HepG2 (cell line): ENCODE measurements around the gene PPP1R18. TPM values are rescaled to one million over a fixed set of nuclear protein-coding genes. Genes with fewer than 3 reads are reported as not detected.
A peak's percentile ranks its signal among the peaks of the same experiment; 100 is the strongest.

Experiments
- ARNTL ChIP-seq: sonication (generic); formaldehyde crosslinking; IDR thresholded peaks from 2 replicates; pipeline ENCODE4 v1.4.0; 2020; ENCODE audit warnings: mild to moderate bottlenecking, missing genetic modification reagents
- CREB1 ChIP-seq, 2 experiments: fragments of 450-650 bp in 1 of 2; IDR thresholded peaks; 2 replicates each; pipeline ENCODE4 v1.6.1; 2016 to 2017; ENCODE audit warnings: control low read depth in 1 of 2, mild to moderate bottlenecking in 1 of 2, missing compliant biosample characterization in 1 of 2, missing genetic modification characterization in 1 of 2
- DRAP1 ChIP-seq: IDR thresholded peaks from 2 replicates; pipeline ENCODE4 v1.6.1; 2016; ENCODE audit warnings: missing genetic modification reagents, missing compliant biosample characterization
- MEIS2 ChIP-seq: sonication (generic); formaldehyde crosslinking; IDR thresholded peaks from 2 replicates; pipeline ENCODE4 v1.9.0; 2021; ENCODE audit warnings: mild to moderate bottlenecking, missing genetic modification reagents
- PHF5A ChIP-seq: IDR thresholded peaks from one replicate; pipeline ENCODE4 v1.6.1; 2018; ENCODE audit warnings: low read depth, missing genetic modification reagents; ENCODE audit not compliant: unreplicated experiment
- POLR2G ChIP-seq: fragments of 200-400 bp; formaldehyde crosslinking; IDR thresholded peaks from 2 replicates; pipeline ENCODE4 v1.6.1; 2018; ENCODE audit warnings: mild to moderate bottlenecking, low read depth, low read length, moderate library complexity
- PRDM15 ChIP-seq: sonication (generic); formaldehyde crosslinking; IDR thresholded peaks from 2 replicates; pipeline ENCODE4 v1.4.0; 2020; ENCODE audit warnings: missing genetic modification reagents
- RFXAP ChIP-seq: sonication (generic); formaldehyde crosslinking; IDR thresholded peaks from 2 replicates; pipeline ENCODE4 v1.4.0; 2020; ENCODE audit warnings: missing genetic modification reagents, borderline replicate concordance
- SKI ChIP-seq: fragments of 450-650 bp; IDR thresholded peaks from one replicate; pipeline ENCODE4 v1.6.1; 2018; ENCODE audit warnings: mild to moderate bottlenecking; ENCODE audit not compliant: partially characterized antibody
- TBP ChIP-seq: sonication (generic); formaldehyde crosslinking; IDR thresholded peaks from 2 replicates; pipeline ENCODE4 v1.5.0; 2020; ENCODE audit warnings: missing genetic modification reagents
- TEAD2 ChIP-seq: sonication (generic); formaldehyde crosslinking; IDR thresholded peaks from 2 replicates; pipeline ENCODE4 v1.9.0; 2021; ENCODE audit warnings: missing genetic modification reagents
- TEF ChIP-seq: sonication (generic); formaldehyde crosslinking; IDR thresholded peaks from 2 replicates; pipeline ENCODE4 v1.5.0; 2020; ENCODE audit warnings: missing genetic modification reagents
- ZBTB49 ChIP-seq: sonication (generic); formaldehyde crosslinking; IDR thresholded peaks from 2 replicates; pipeline ENCODE4 v1.4.0; 2020; ENCODE audit warnings: missing genetic modification reagents, borderline replicate concordance
- ZMYM3 ChIP-seq: sonication (generic); formaldehyde crosslinking; IDR thresholded peaks from 2 replicates; pipeline ENCODE4 v1.5.1; 2020; ENCODE audit warnings: mild to moderate bottlenecking, missing genetic modification reagents
- ZNF10 ChIP-seq: sonication (generic); formaldehyde crosslinking; IDR thresholded peaks from 2 replicates; pipeline ENCODE4 v1.4.0; 2020; ENCODE audit warnings: mild to moderate bottlenecking, low read depth, missing genetic modification reagents, borderline replicate concordance
- ZNF276 ChIP-seq: sonication (generic); formaldehyde crosslinking; IDR thresholded peaks from 2 replicates; pipeline ENCODE4 v1.4.0; 2020; ENCODE audit warnings: mild to moderate bottlenecking, low read depth, missing genetic modification reagents
- ZNF432 ChIP-seq: sonication (generic); formaldehyde crosslinking; IDR thresholded peaks from 2 replicates; pipeline ENCODE4 v1.5.0; 2020; ENCODE audit warnings: missing genetic modification reagents, mild to moderate bottlenecking, borderline replicate concordance
- ZNF549 ChIP-seq: sonication (generic); formaldehyde crosslinking; IDR thresholded peaks from 2 replicates; pipeline ENCODE4 v1.5.0; 2020; ENCODE audit warnings: missing genetic modification reagents
- ZNF773 ChIP-seq: sonication (generic); formaldehyde crosslinking; IDR thresholded peaks from 2 replicates; pipeline ENCODE4 v1.4.0; 2020; ENCODE audit warnings: missing genetic modification reagents, borderline replicate concordance
- polyA plus RNA-seq, 8 experiments: library from polyadenylated mRNA; depleted of rRNA in 3 of 8; stranded (reverse) in 7 of 8; unstranded in 1 of 8; fragments of >200 nt; fragmentation: Illumina TruSeq in 4 of 8; extraction: Trizol in 4 of 8; gene quantifications; 2 replicates each; pipeline versions ENCODE4 v1.2.1 to v1.2.3, GENCODE V29; 2011 to 2016; ENCODE audit warnings: low read depth in 4 of 8, missing spikeins in 1 of 8, mixed read lengths in 1 of 8; ENCODE audit not compliant: insufficient read depth in 1 of 8
- total RNA-seq, 5 experiments: library from RNA; depleted of rRNA; stranded (reverse); fragments of >200 nt; fragmentation: Illumina TruSeq; extraction: Trizol; gene quantifications; 2 replicates each; pipeline ENCODE4 v1.2.3, GENCODE V29; 2016; ENCODE audit warnings: low read depth in 1 of 5

Gene PPP1R18
- total and polyA plus RNA-seq, 2 of the 13 experiments (the other 11 are each of a cell fraction or from before 2014, with no cell fraction given), result 4.9 to 9.2 TPM

GRCh38 chr6:30654798-30655742, 31.4 kb downstream of the PPP1R18 start (continued):
- TF ChIP-seq ZBTB49 (no peak), ZNF549 (CRISPR knock-in tag) (no peak), ZNF276 (CRISPR knock-in tag) (peak; percentile 34; the same call in 1 of the 2 replicates), ZNF432 (CRISPR knock-in tag) (no peak), ZMYM3 (CRISPR knock-in tag) (peak; percentile 70), PRDM15 (CRISPR knock-in tag) (no peak), ZNF10 (CRISPR knock-in tag) (no peak), TEF (no peak), RFXAP (CRISPR knock-in tag) (peak; percentile 55; the same call in 1 of the 2 replicates), CREB1 (IDR thresholded peaks at IDR 0.05) (peak; percentile 45; the same call in 1 of the 2 replicates), CREB1 (CRISPR knock-in tag; IDR thresholded peaks at IDR 0.05) (peak; percentile 56), DRAP1 (CRISPR knock-in tag) (peak; percentile 32; the same call in 1 of the 2 replicates), ZNF773 (peak; percentile 70; the same call in 1 of the 2 replicates), SKI (peak; percentile 70), PHF5A (CRISPR knock-in tag) (peak; percentile 99), POLR2G (no peak), ARNTL (CRISPR knock-in tag) (peak; percentile 91), TEAD2 (CRISPR knock-in tag) (no peak), MEIS2 (CRISPR knock-in tag) (peak; percentile 94), TBP (CRISPR knock-in tag) (no peak)
